T-cell (primary cell): ENCODE results near the gene MFGE8. TPM values are rescaled to one million over a fixed set of nuclear protein-coding genes. Genes with fewer than 3 reads are reported as not detected.

Experiments
- ATAC-seq, 4 experiments: fragments of 200-7000 bp in 3 of 4; fragments of 150-1000 bp in 1 of 4; cut with Tn5 transposase; replicated peaks in 1 of 4; 1 replicate in 3 of 4; 2 replicates in 1 of 4; pipeline ENCODE4 v1.10.0; 2021; ENCODE audit warnings: moderate library complexity in 3 of 4, mild to moderate bottlenecking in 2 of 4, moderate number of reproducible peaks in 1 of 4
- CTCF ChIA-PET, 2 donors: fragments of 300-600 bp; sonication (Branson Sonifier 250); formaldehyde crosslinking; loops; one replicate each; lab custom pipeline; 2022; ENCODE audit warnings: antibody characterized with exemption in 2 of 2; lab: Charles Lee
- POLR2A ChIA-PET, 2 donors: fragments of 300-600 bp; sonication (Branson Sonifier 250); formaldehyde crosslinking; loops; one replicate each; lab custom pipeline; 2022; ENCODE audit warnings: antibody characterized with exemption in 2 of 2; lab: Charles Lee
- DNase-seq, 35 experiments: peaks; one replicate each; pipeline versions ENCODE4 v3.0.0 to v3.0.0-alpha.2; 2013 to 2023
- H3K27ac ChIP-seq: one replicate; pipeline ENCODE4 v1.5.1; 2013; ENCODE audit warnings: low read length
- H3K27me3 ChIP-seq, 2 experiments: replicated peaks in 1 of 2; 1 replicate in 1 of 2; 2 replicates in 1 of 2; pipeline versions ENCODE4 v1.6.1 to v1.7.0; 2013; ENCODE audit warnings: low read length in 1 of 2, mixed read lengths in 1 of 2; ENCODE audit not compliant: control insufficient read depth in 2 of 2, insufficient read depth in 2 of 2; ENCODE audit errors: extremely low read depth in 1 of 2
- H3K36me3 ChIP-seq, 2 donors: 1 replicate in 1 of 2; 2 replicates in 1 of 2; pipeline versions ENCODE4 v1.6.1 to v1.7.0; 2013; ENCODE audit warnings: low read length in 1 of 2; ENCODE audit not compliant: control insufficient read depth in 2 of 2, insufficient read depth in 1 of 2; ENCODE audit errors: extremely low read depth in 1 of 2
- H3K4me1 ChIP-seq, 2 experiments: 1 replicate in 1 of 2; 2 replicates in 1 of 2; pipeline versions ENCODE4 v1.6.1 to v1.7.0; 2013; ENCODE audit warnings: low read length in 2 of 2, mixed read lengths in 1 of 2; ENCODE audit not compliant: insufficient read depth in 2 of 2, control insufficient read depth in 1 of 2; ENCODE audit errors: extremely low read depth in 1 of 2
- H3K4me3 ChIP-seq, 2 donors: 1 replicate in 1 of 2; 2 replicates in 1 of 2; pipeline versions ENCODE4 v1.5.1 to v1.7.0; 2013; ENCODE audit warnings: mild to moderate bottlenecking in 2 of 2, low read length in 1 of 2, moderate library complexity in 1 of 2; ENCODE audit not compliant: control insufficient read depth in 1 of 2; ENCODE audit errors: extremely low read depth in 1 of 2
- H3K9me3 ChIP-seq: 2 replicates; pipeline ENCODE4 v1.7.0; 2013
- H3K27ac Mint-ChIP-seq, 2 donors: one replicate each; pipeline ENCODE4 v1.8.0; 2020 to 2021; ENCODE audit warnings: mild to moderate bottlenecking in 2 of 2, mixed read lengths in 2 of 2
- H3K27me3 Mint-ChIP-seq, 2 donors: one replicate each; pipeline ENCODE4 v1.8.0; 2021 to 2022; ENCODE audit warnings: mixed read lengths in 2 of 2
- H3K36me3 Mint-ChIP-seq: one replicate; pipeline ENCODE4 v1.8.0; 2021; ENCODE audit warnings: mixed read lengths
- H3K4me1 Mint-ChIP-seq, 3 donors: one replicate each; pipeline ENCODE4 v1.8.0; 2020 to 2022; ENCODE audit warnings: mixed read lengths in 3 of 3, mild to moderate bottlenecking in 1 of 3
- H3K4me3 Mint-ChIP-seq, 3 donors: one replicate each; pipeline ENCODE4 v1.8.0; 2020 to 2022; ENCODE audit warnings: mild to moderate bottlenecking in 3 of 3, mixed read lengths in 3 of 3, moderate library complexity in 3 of 3
- H3K9me3 Mint-ChIP-seq, 3 donors: one replicate each; pipeline ENCODE4 v1.8.0; 2020 to 2022; ENCODE audit warnings: mixed read lengths in 3 of 3
- WGBS: methylation state at CpG from one replicate; pipeline ENCODE4 v1.1.5; 2013; ENCODE audit warnings: missing lambda C conversion rate; ENCODE audit not compliant: insufficient coverage; 5-methylcytosine and 5-hydroxymethylcytosine counted together
- total RNA-seq, 35 experiments: library from RNA in 6 of 35; stranded (reverse) in 6 of 35; fragments of 120-200 nt in 1 of 35; gene quantifications; one replicate each; pipeline versions ENCODE4 v1.2.1 to v1.2.4 and lab custom pipeline; 2013 to 2026

MFGE8 gene
- total RNA-seq, 5 donors from 2014 or later (not counting 1 experiment from before 2014, with no cell fraction given), result 75.4 to 132 (median 99.5) TPM

DNA sequence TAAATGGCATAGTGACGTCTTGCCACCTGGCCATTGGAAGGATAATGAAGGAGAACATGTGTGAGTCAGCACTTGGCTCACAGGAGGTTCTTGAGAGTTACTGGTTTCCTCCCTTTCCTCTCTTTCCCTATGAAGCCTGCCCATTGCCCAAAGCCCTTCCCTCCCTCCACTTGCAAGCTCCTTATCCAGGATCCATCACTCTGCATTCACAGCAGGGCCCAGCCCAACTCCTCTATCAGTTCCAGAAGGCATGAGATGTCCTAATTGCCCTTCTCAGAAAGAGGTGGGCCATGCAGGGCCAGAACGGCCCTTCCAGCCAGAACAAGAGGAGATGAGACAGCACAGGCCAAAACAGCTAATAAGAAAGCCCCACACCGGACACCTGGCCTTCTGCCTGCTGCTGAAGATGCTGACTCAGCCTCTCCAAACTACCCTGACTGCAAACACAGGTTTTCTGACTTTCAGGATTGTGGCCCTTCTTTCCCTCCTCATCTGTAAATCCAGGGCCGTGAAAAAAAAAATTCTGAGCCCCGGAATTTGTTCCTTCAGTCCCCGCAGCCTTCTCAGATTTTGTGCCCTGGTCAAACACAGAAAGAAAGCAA lies 47.6 kb downstream of the MFGE8 start:
- no peaks in the 10 kb centered on the region for H3K4me1 ChIP-seq
- H3K27me3 ChIP-seq, result peaks cover 0 to 3% of the 10 kb centered on the region in 2 experiments
- no peak overlapping the region for H3K4me3 Mint-ChIP-seq
- no peaks in the 10 kb centered on the region for H3K36me3 ChIP-seq
- no peaks in the 10 kb centered on the region for H3K9me3 ChIP-seq
- ChIA-PET CTCF (no interaction called here), POLR2A (interaction anchor here in 1 of 2 donors (0.6 kb wide), 1 partner anchor 203 kb away, joined by 3 read pairs; no protein-coding TSS in a partner anchor)
- ATAC-seq (no peak), DNase-seq (no peak)
- peaks cover 6% of the 10 kb centered on the region for H3K36me3 Mint-ChIP-seq
- H3K4me3 ChIP-seq, result no peak overlapping the region
- no peaks in the 10 kb centered on the region for H3K27me3 Mint-ChIP-seq
- H3K27ac Mint-ChIP-seq, result peak overlapping the region in 1 of 2 donors; percentile 19
- H3K4me1 Mint-ChIP-seq, result peaks cover 0 to 4% (median 0%) of the 10 kb centered on the region in 3 donors
- no peaks in the 10 kb centered on the region for H3K9me3 Mint-ChIP-seq
- no peak overlapping the region for H3K27ac ChIP-seq
- WGBS, result 81% methylated on average over 5 of the region's 6 CpGs

GRCh38 chr15:88864861-88865497 lies 48.2 kb downstream of the MFGE8 start:
- H3K4me1 Mint-ChIP-seq, result peaks cover 0 to 4% (median 0%) of the 10 kb centered on the region in 3 donors
- Histone ChIP-seq H3K4me1 (no peaks in the 10 kb centered on the region), H3K4me3 (no peak overlapping the region), H3K36me3 (no peaks in the 10 kb centered on the region), H3K27ac (no peak overlapping the region), H3K27me3 (peaks cover 0 to 3% of the 10 kb centered on the region in 2 experiments), H3K9me3 (no peaks in the 10 kb centered on the region)
- DNase-seq (no peak), ATAC-seq (no peak)
- H3K27ac Mint-ChIP-seq, result peak overlapping the region in 1 of 2 donors; percentile 19
- H3K27me3 Mint-ChIP-seq, result no peaks in the 10 kb centered on the region
- H3K36me3 Mint-ChIP-seq, result peaks cover 6% of the 10 kb centered on the region
- WGBS, result 48% methylated on average over 2 of the region's 4 CpGs
- POLR2A ChIA-PET, result interaction anchor here in 1 of 2 donors (0.6 kb wide), 1 partner anchor 204 kb away, joined by 3 read pairs; no protein-coding TSS in a partner anchor
- CTCF ChIA-PET, result no interaction called here
- no peaks in the 10 kb centered on the region for H3K9me3 Mint-ChIP-seq
- no peak overlapping the region for H3K4me3 Mint-ChIP-seq

DNA sequence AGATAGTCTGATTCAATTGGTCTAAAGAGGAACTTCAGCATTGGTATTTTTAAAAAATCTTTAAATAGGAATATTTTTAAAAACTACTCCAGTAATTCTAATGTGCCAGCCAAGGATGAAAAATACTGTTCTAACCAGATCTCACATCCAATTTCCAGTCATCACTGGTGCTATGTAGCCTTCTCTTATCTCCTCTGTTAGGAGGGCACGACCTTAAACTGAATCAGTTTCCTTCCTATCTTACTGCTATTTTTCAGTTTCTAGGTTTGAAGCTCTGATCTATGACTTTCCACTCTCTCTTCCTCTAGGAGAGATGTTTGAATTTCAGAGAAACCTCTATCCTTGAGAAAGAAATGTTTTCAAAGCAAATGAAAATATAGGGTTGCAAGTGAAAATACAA lies 49.8 kb downstream of the MFGE8 start:
- H3K27me3 Mint-ChIP-seq, result no peaks in the 10 kb centered on the region
- ATAC-seq, result no peak
- H3K4me3 Mint-ChIP-seq, result no peak overlapping the region
- CTCF ChIA-PET, result no interaction called here
- Histone ChIP-seq H3K9me3 (no peaks in the 10 kb centered on the region), H3K4me3 (no peak overlapping the region), H3K4me1 (no peaks in the 10 kb centered on the region), H3K27me3 (peaks cover 0 to 9% of the 10 kb centered on the region in 2 experiments), H3K36me3 (no peaks in the 10 kb centered on the region), H3K27ac (no peak overlapping the region)
- H3K4me1 Mint-ChIP-seq, result peaks cover 0 to 4% (median 0%) of the 10 kb centered on the region in 3 donors
- H3K9me3 Mint-ChIP-seq, result no peaks in the 10 kb centered on the region
- POLR2A ChIA-PET, result no interaction called here
- H3K36me3 Mint-ChIP-seq, result peaks cover 13% of the 10 kb centered on the region
- no peak overlapping the region for H3K27ac Mint-ChIP-seq
- WGBS, result no CpG with 5 or more reads among the region's 1 CpG
- DNase-seq, result no peak

GRCh38 chr15:88860212-88860611 lies 53.0 kb downstream of the MFGE8 start:
- ATAC-seq (no peak), DNase-seq (no peak)
- H3K4me1 ChIP-seq, result no peaks in the 10 kb centered on the region
- WGBS, result 66% methylated on average over 3 of the region's 7 CpGs
- no peak overlapping the region for H3K27ac Mint-ChIP-seq
- no peaks in the 10 kb centered on the region for H3K27me3 Mint-ChIP-seq
- CTCF ChIA-PET, result no interaction called here
- no peak overlapping the region for H3K4me3 Mint-ChIP-seq
- H3K27ac ChIP-seq, result no peak overlapping the region
- H3K36me3 Mint-ChIP-seq, result peaks cover 10% of the 10 kb centered on the region
- H3K36me3 ChIP-seq, result no peaks in the 10 kb centered on the region
- no peak overlapping the region for H3K4me3 ChIP-seq
- peaks cover 0 to 17% of the 10 kb centered on the region in 2 experiments for H3K27me3 ChIP-seq
- no peaks in the 10 kb centered on the region for H3K9me3 Mint-ChIP-seq
- H3K9me3 ChIP-seq, result no peaks in the 10 kb centered on the region
- H3K4me1 Mint-ChIP-seq, result no peaks in the 10 kb centered on the region
- POLR2A ChIA-PET, result no interaction called here

GRCh38 chr15:88859550-88859949 lies 53.6 kb downstream of the MFGE8 start:
- Mint-ChIP-seq H3K4me3 (no peak overlapping the region), H3K27me3 (no peaks in the 10 kb centered on the region), H3K36me3 (peaks cover 10% of the 10 kb centered on the region), H3K9me3 (peaks cover 2 to 3% (median 3%) of the 10 kb centered on the region in 3 donors), H3K27ac (no peak overlapping the region), H3K4me1 (no peaks in the 10 kb centered on the region)
- ChIA-PET POLR2A (no interaction called here), CTCF (no interaction called here)
- no peaks in the 10 kb centered on the region for H3K36me3 ChIP-seq
- peaks cover 0 to 22% of the 10 kb centered on the region in 2 experiments for H3K27me3 ChIP-seq
- DNase-seq (no peak), ATAC-seq (no peak)
- H3K4me3 ChIP-seq, result no peak overlapping the region
- H3K4me1 ChIP-seq, result no peaks in the 10 kb centered on the region
- H3K9me3 ChIP-seq, result no peaks in the 10 kb centered on the region
- 95% methylated on average over 4 of the region's 7 CpGs for WGBS
- no peak overlapping the region for H3K27ac ChIP-seq

GRCh38 chr15:88858934-88859333 lies 54.2 kb downstream of the MFGE8 start:
- Mint-ChIP-seq H3K27ac (no peak overlapping the region), H3K36me3 (peaks cover 10% of the 10 kb centered on the region), H3K9me3 (peaks cover 4 to 6% (median 6%) of the 10 kb centered on the region in 3 donors), H3K4me3 (no peak overlapping the region), H3K4me1 (no peaks in the 10 kb centered on the region), H3K27me3 (no peaks in the 10 kb centered on the region)
- POLR2A ChIA-PET, result no interaction called here
- no peak overlapping the region for H3K27ac ChIP-seq
- ATAC-seq, result no peak
- peaks cover 0 to 22% of the 10 kb centered on the region in 2 experiments for H3K27me3 ChIP-seq
- no peaks in the 10 kb centered on the region for H3K9me3 ChIP-seq
- 90% methylated on average over 11 of the region's 11 CpGs for WGBS
- no peak overlapping the region for H3K4me3 ChIP-seq
- DNase-seq, result no peak
- no peaks in the 10 kb centered on the region for H3K4me1 ChIP-seq
- H3K36me3 ChIP-seq, result no peaks in the 10 kb centered on the region
- CTCF ChIA-PET, result no interaction called here
